ENCODE data around the gene TJP1. TPM values are rescaled to one million over a fixed set of nuclear protein-coding genes. Genes with fewer than 3 reads are reported as not detected.

TJP1 gene
- total RNA-seq, 1 experiment from 2014 or later: 140 TPM

- no peak overlapping the region for H4K5ac ChIP-seq (ENCODE audit: insufficient read length, low read depth, low read length)
- no peak overlapping the region for H2BK12ac ChIP-seq (ENCODE audit: insufficient read length, low read depth, low read length)
- no peak overlapping the region for H3K4ac ChIP-seq (ENCODE audit: low read depth, low read length)
- DNase-seq: no peak
- peaks cover 3% of the 10 kb centered on the region for H3K79me1 ChIP-seq (ENCODE audit: insufficient read depth, low read depth, low read length, poor library complexity, severe bottlenecking)
- peak overlapping the region in 1 of 3 experiments; percentile 41; a peak in 1 of 7 replicates for H3K27ac Mint-ChIP-seq
- WGBS (ENCODE audit: extremely low coverage, insufficient read length, low lambda C conversion rate): no CpG with 5 or more reads among the region's 2 CpGs
- H3K27me3 Mint-ChIP-seq (ENCODE audit: low read depth): no peaks in the 10 kb centered on the region
- no peak overlapping the region for H2BK120ac ChIP-seq (ENCODE audit: low read depth, low read length, poor library complexity, severe bottlenecking)
- no peak overlapping the region for H3K14ac ChIP-seq (ENCODE audit: insufficient read depth, low read length)
- H3K27ac ChIP-seq (ENCODE audit: insufficient read length, low read depth, low read length): no peak overlapping the region
- H3K4me1 ChIP-seq (ENCODE audit: insufficient read depth, low read length): no peaks in the 10 kb centered on the region
- peaks cover 0 to 3% of the 10 kb centered on the region in 2 experiments; a peak in 2 of 5 replicates for H3K9me3 Mint-ChIP-seq
- peaks cover 13 to 52% (median 34%) of the 10 kb centered on the region in 3 experiments; a peak in 6 of 7 replicates for H3K36me3 Mint-ChIP-seq (ENCODE audit: insufficient read depth in 1 of 3, low read depth in 3 of 3)
- H3K23me2 ChIP-seq (ENCODE audit: insufficient read length, low read depth, low read length, poor library complexity, severe bottlenecking): no peaks in the 10 kb centered on the region
- no peaks in the 10 kb centered on the region for H4K20me1 ChIP-seq (ENCODE audit: control insufficient read depth, insufficient read depth, insufficient read length)
- no peak overlapping the region for H3K9ac ChIP-seq (ENCODE audit: extremely low read depth, insufficient read length, low read length)
- no peaks in the 10 kb centered on the region for H3K27me3 ChIP-seq (ENCODE audit: insufficient read depth, low read length)
- H4K8ac ChIP-seq (replicated peaks; ENCODE audit: insufficient read length, low read depth, low read length): no peak overlapping the region
- H3K9me3 ChIP-seq (ENCODE audit: control insufficient read depth, low read depth, low read length): no peaks in the 10 kb centered on the region
- no peak overlapping the region for H3K23ac ChIP-seq (ENCODE audit: insufficient read length, low read depth, low read length)
- no peak overlapping the region for H2BK5ac ChIP-seq (ENCODE audit: insufficient read length, low read length)
- H3T11ph ChIP-seq (ENCODE audit: low read length): no peak overlapping the region
- H3K79me2 ChIP-seq (ENCODE audit: insufficient read depth, low read length): peaks cover 2% of the 10 kb centered on the region; the same call in 1 of the 2 replicates
- H3K4me2 ChIP-seq (ENCODE audit: insufficient read depth, insufficient read length, low read length): no peak overlapping the region
- H3K4me1 Mint-ChIP-seq: peaks cover 12 to 16% of the 10 kb centered on the region in 2 experiments; a peak in 3 of 4 replicates
- no peak overlapping the region for H3K56ac ChIP-seq (ENCODE audit: insufficient read length, low read depth, low read length)
- no peak overlapping the region for H3K18ac ChIP-seq (ENCODE audit: insufficient read length, low read depth, low read length)
- no peak overlapping the region for H2BK15ac ChIP-seq (ENCODE audit: low read depth, low read length)
- TF ChIP-seq CTCF (conservative IDR thresholded peaks at IDR 0.05): no peak
- no peak overlapping the region for H4K91ac ChIP-seq (ENCODE audit: insufficient read length, low read depth, low read length)
- no peak overlapping the region for H3K4me3 Mint-ChIP-seq
- H2AFZ ChIP-seq (ENCODE audit: low read length): no peak overlapping the region
- H2AK5ac ChIP-seq (ENCODE audit: insufficient read length, low read length): no peak overlapping the region
- H2BK20ac ChIP-seq (ENCODE audit: low read depth, low read length, poor library complexity, severe bottlenecking): no peak overlapping the region
These were observed 71.5 kb downstream of the TJP1 start for GRCh38 chr15:29750754-29751153.
